Ishikawa (cell line): ENCODE results near the gene PPP1R12B.

ENCODE experiments used
- CEBPB ChIP-seq: IDR thresholded peaks from 2 replicates; pipeline ENCODE4 v1.6.1; 2012
- CREB1 ChIP-seq: IDR thresholded peaks from 2 replicates; pipeline ENCODE4 v1.6.1; 2012; ENCODE audit warnings: low read depth
- EGR1 ChIP-seq: IDR thresholded peaks from 2 replicates; pipeline ENCODE4 v1.6.1; 2012
- EP300 ChIP-seq: IDR thresholded peaks from 2 replicates; pipeline ENCODE4 v1.6.1; 2012; ENCODE audit warnings: borderline replicate concordance
- FOXM1 ChIP-seq: IDR thresholded peaks from 2 replicates; pipeline ENCODE4 v1.6.1; 2012; ENCODE audit warnings: low read depth, borderline replicate concordance
- MAX ChIP-seq: IDR thresholded peaks from 2 replicates; pipeline ENCODE4 v1.6.1; 2012
- NFIC ChIP-seq: IDR thresholded peaks from 2 replicates; pipeline ENCODE4 v1.6.1; 2012
- RAD21 ChIP-seq: IDR thresholded peaks from 2 replicates; pipeline ENCODE4 v1.6.1; 2012; ENCODE audit warnings: low read depth
- REST ChIP-seq: IDR thresholded peaks from 2 replicates; pipeline ENCODE4 v1.6.1; 2012; ENCODE audit warnings: low read depth, mild to moderate bottlenecking
- TAF1 ChIP-seq: IDR thresholded peaks from 2 replicates; pipeline ENCODE4 v1.6.1; 2012; ENCODE audit warnings: low read depth, mild to moderate bottlenecking
- TCF12 ChIP-seq: IDR thresholded peaks from 2 replicates; pipeline ENCODE4 v1.6.1; 2012; ENCODE audit warnings: low read depth
- TEAD4 ChIP-seq: IDR thresholded peaks from 2 replicates; pipeline ENCODE4 v1.6.1; 2012
- USF1 ChIP-seq: IDR thresholded peaks from 2 replicates; pipeline ENCODE4 v1.6.1; 2012
- YY1 ChIP-seq: IDR thresholded peaks from 2 replicates; pipeline ENCODE4 v1.6.1; 2012; ENCODE audit warnings: low read depth
- ZBTB7A ChIP-seq: IDR thresholded peaks from 2 replicates; pipeline ENCODE4 v1.6.1; 2012; ENCODE audit warnings: low read depth

The PPP1R12B gene

GRCh38 chr1:202323731-202324130 lies 24.8 kb upstream of the PPP1R12B start:
- TF ChIP-seq RAD21 (no peak), MAX (no peak), TCF12 (no peak), CEBPB (no peak), CREB1 (no peak), USF1 (no peak), YY1 (no peak), TAF1 (no peak), REST (no peak), NFIC (no peak), EGR1 (no peak), TEAD4 (no peak), EP300 (no peak), FOXM1 (no peak), ZBTB7A (no peak)

GRCh38 chr1:202324646-202325045 lies 23.9 kb upstream of the PPP1R12B start:
- TF ChIP-seq FOXM1 (no peak), ZBTB7A (no peak), NFIC (no peak), MAX (no peak), EGR1 (no peak)

GRCh38 chr1:202329891-202330290 lies 18.6 kb upstream of the PPP1R12B start:
- no peak for TF ChIP-seq ZBTB7A
- TF ChIP-seq CEBPB = no peak
- TF ChIP-seq CREB1 = no peak
- TF ChIP-seq MAX = no peak

DNA sequence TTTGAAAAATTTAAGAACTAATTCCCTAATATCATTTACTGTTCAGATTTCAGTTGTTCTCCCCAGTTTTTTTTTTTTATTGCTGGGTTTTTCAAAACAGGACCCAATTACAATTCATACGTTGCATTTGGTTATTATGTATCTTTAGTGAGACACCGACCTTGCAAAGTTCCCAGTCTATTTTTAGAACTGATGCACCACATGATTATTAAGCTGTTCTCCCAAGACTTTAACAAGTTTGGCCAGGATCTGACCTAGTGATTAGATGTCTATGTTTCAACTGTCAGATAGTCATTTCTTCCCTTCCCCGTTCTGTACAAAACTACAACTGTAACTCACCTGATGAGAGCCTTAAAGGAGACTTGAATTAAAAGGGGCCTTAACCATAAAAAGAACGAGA lies 14.6 kb upstream of the PPP1R12B start:
- TF ChIP-seq NFIC = no peak

GRCh38 chr1:202343652-202344349 lies 4.7 kb upstream of the PPP1R12B start:
- no peak for TF ChIP-seq TAF1
- no peak for TF ChIP-seq CEBPB
- TF ChIP-seq RAD21 = peak; percentile 69
- no peak for TF ChIP-seq YY1
- no peak for TF ChIP-seq ZBTB7A
- no peak for TF ChIP-seq EGR1
- no peak for TF ChIP-seq NFIC
- TF ChIP-seq EP300 = no peak

DNA sequence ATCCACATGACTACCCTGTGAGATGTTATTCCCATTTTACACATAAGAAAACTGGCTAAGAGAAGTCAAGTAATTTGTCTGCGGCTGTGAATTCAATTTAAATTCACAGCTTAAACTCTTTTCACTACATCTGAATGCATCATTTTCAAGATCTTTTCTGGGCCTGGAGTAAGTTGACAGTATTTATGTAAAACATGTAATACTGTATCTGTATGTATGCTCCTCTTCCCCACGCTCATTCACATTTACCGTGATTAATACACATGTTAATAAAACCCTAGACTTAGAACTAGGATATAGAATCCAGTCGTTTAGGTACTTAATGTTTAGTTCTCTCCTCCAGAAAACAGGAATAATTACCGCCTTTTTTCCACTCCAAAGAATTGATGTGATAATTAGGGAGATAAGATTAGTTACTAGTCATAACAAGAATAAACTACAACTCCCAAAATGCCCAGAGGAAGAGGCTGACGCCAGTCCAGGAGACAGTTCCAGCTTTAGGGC lies 442 bp upstream of the PPP1R12B start:
- TF ChIP-seq CREB1 = peak; percentile 90
- 0 out of 2 replicates have a peak, but pooled peaks have one; percentile 55 for TF ChIP-seq NFIC
- TF ChIP-seq CEBPB = 0 out of 2 replicates have a peak, but pooled peaks have one; percentile 61
- no peak for TF ChIP-seq RAD21

DNA sequence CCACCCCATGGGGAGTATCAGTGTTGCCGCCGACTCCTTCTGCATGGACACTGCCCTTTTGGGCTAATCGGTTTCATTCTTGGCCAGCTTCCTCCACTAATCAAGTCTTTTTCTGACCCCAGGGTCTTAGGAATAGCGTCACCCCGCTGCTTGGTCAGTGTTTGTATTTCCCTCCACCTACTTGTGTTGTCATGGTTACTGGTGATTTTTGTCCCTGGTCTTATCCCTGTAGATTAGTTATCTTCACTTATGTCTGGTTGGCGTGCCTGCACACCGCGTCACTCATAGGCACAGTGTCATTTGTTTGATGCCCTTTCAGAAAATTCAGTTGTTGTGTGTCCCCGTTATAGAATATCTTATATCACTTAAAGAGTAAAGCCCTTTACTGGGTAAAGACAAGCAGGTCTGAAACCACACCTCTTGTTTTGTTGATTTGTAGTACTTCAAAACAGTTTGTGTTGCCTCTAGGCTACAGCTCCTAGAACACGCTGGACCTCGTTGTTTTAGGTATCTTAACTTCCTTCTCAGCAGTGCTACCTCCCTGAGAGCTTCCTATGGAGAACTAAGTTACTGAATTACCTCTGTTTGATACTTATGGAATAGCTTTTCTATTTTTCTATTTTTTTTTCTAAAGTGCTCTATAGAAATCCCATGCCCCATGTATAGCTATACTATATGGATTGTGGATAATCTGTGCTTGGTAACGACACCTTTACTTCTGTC lies 868 bp downstream of the PPP1R12B start:
- TF ChIP-seq TEAD4 = no peak
- no peak for TF ChIP-seq CEBPB
- no peak for TF ChIP-seq ZBTB7A
- TF ChIP-seq TCF12 = no peak
- no peak for TF ChIP-seq CREB1
- no peak for TF ChIP-seq RAD21
- no peak for TF ChIP-seq YY1
- no peak for TF ChIP-seq USF1

- no peak for TF ChIP-seq YY1
- TF ChIP-seq ZBTB7A = no peak
- no peak for TF ChIP-seq EGR1
- no peak for TF ChIP-seq MAX
- no peak for TF ChIP-seq RAD21
- TF ChIP-seq TCF12 = no peak
- TF ChIP-seq FOXM1 = no peak
Observed at GRCh38 chr1:202351725-202352124, 3.2 kb downstream of the PPP1R12B start.
